GM20000 (cell line): ENCODE results near the gene AQR.

ENCODE experiments used
- DNase-seq: peaks from one replicate; pipeline ENCODE4 v3.0.0; 2012; ENCODE audit warnings: low spot score
- TF ChIP-seq, protein P1 (sequence below): IDR thresholded peaks from 2 replicates; pipeline ENCODE4 v1.5.1; 2012; ENCODE audit warnings: mild to moderate bottlenecking, control low read depth; ENCODE audit errors: extremely low read depth, missing control alignments

AQR gene

DNA sequence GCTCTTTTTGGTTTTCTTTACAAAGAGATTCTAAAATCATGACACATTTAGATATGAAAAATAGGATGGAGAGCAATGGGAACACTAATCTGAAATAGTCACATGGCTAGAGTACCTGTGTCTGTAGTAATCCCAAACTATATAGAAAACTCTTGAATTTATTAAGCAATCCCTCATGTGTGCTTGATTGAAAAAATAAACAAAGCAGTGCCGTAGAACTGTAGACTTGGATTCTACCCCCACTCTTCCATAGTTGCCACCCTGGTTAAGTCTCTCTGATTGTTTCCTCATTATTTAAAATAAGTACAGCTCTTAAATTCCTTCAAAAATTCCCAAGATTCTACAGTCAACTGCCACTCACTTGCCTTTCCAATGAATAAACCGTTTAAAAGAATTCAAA lies 115.3 kb downstream of the AQR start:
- TF ChIP-seq, protein P1, sequence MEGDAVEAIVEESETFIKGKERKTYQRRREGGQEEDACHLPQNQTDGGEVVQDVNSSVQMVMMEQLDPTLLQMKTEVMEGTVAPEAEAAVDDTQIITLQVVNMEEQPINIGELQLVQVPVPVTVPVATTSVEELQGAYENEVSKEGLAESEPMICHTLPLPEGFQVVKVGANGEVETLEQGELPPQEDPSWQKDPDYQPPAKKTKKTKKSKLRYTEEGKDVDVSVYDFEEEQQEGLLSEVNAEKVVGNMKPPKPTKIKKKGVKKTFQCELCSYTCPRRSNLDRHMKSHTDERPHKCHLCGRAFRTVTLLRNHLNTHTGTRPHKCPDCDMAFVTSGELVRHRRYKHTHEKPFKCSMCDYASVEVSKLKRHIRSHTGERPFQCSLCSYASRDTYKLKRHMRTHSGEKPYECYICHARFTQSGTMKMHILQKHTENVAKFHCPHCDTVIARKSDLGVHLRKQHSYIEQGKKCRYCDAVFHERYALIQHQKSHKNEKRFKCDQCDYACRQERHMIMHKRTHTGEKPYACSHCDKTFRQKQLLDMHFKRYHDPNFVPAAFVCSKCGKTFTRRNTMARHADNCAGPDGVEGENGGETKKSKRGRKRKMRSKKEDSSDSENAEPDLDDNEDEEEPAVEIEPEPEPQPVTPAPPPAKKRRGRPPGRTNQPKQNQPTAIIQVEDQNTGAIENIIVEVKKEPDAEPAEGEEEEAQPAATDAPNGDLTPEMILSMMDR, result no peak

DNA sequence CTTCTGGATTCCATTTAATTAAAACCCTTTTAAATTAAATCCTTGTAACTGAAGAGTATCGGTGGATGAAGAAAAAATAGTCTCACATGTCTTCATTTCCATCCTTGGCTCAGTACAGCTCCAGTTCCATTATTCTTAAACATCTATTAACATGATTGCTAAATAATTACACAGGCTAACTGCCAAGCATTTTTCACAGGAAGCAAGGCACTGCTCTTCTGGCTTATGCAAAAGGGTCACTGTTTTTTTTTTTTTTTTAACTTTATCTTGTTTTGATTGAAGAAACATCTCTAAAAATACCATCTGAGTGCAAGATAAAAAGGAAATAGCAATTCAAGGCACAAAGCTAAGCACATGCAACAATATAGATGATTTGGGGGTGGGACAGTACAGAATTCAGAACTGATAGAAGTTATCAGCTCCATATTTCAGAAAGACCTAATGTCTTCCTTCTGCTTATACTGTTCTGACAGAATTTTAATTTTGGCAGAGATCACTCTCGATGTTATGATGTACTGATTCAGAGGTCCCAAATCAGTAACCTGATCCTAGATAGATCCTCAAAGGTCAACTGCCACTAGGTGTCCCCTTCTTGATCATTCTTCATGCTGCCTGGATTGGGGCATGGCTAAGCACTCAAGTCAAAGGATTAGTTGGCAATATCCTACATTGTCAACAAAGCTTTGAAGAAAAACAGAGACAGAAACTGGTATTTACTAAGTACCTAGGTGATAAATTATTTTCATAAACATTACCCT lies 116.4 kb downstream of the AQR start:
- TF ChIP-seq, protein P1, result no peak
- no peak for DNase-seq

More for the DNA sequence above, 115.3 kb downstream of the AQR start:
- no peak for DNase-seq

DNA sequence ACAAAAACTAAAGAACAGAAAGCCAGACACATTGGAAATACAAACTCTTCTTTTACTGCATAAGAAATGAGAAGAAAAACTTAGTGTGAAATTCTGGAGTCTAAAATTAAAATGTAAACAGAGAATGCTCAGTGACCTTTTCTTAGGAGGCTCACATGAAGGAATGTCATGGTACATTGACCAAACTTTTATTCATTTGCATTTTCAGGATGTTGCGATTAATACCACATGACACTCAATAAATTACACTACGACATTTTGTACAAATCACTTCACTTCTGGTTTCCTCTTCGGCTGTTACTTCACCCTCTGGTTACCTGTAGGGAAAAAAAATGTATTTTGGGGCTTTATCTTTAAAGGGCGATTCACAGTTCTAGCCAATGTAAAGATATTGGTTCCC lies 117.8 kb downstream of the AQR start:
- DNase-seq, result no peak
- TF ChIP-seq, protein P1, result no peak

DNA sequence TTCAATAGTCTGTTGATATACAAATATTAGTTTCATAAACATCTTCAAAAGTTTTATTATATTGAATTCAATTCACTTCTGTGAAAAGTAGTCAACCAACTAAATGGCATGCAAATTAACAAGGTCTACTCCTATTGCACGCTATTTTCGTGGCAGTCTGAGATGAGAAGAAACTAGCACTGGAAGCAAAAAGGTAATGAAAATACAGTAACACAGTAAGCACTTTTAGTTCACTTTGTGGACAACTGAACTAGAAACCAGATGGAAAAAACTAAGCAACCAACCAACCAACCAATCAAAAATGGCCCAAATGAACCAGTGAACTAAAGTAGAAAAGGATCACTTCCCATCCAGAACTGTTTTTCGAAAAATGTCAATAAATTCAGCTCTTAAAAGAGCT lies 118.5 kb downstream of the AQR start:
- no peak for DNase-seq
- TF ChIP-seq, protein P1, result no peak

DNA sequence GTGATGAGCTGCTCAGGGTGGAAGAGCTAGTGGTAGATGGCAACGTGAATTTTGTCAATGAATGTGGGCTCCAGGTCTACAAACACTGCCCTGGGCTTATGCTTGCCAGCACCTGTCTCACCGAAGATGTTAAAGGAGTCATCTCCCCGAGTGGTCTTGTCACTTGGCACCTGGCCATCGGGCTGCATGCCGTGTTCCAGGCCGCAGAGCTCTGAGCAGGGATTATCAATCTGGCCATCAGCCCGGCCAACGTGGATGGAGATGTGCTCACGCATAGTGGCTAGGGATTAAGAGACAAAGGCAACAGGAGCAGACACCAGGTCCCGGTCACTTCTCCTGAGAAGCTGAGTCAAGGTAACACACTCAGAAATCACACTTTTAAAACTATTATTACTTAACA lies 119.4 kb downstream of the AQR start:
- DNase-seq, result no peak
- TF ChIP-seq, protein P1, result no peak

DNA sequence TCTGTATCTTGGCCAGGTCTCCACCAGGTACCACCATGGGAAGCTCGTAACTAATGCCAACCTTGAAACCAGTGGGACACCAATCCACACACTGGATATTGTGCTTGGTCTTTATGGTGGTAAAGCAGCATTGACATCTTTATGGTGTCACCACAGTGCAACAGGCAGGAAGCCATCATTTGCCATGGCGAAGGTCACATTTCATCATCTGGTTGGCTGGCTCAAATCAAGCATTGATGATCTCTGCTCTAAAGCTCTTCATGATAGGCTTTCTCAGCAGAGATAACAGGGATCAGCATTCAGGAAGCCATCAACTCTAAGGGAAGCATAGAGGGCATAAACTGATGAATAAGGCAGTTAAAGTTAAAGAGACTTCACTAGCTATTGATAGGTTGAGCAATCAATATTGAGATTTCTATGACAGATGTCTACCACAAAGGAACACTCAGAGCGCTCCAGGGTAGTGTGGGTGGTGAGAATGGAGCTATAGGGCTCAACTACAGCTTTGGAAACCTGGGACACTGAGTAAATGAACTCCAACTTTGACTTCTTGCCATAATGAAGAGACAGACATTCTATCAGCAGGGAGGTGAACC lies 120.1 kb downstream of the AQR start:
- TF ChIP-seq, protein P1, result no peak
- DNase-seq, result no peak

DNA sequence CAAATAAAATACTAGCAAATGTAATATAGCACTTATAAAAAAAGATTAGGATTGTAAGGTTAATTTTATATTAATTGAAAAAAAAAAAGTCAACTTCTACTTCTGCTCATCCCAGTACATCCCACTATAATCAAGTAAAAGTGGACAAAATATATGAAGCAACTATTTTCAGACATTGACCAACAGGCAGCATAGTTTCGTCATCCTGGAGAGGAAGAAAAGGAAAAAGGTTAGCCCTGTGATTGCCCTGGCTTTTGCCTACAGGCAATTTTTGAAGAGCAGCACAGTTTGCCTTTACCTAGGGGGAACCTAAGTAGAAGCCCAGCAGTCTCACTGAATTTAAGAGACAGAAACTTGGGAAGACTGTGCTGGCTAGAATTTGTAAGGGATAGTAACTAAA lies 121.9 kb downstream of the AQR start:
- DNase-seq, result no peak
- TF ChIP-seq, protein P1, result no peak
